ENCODE results near the gene GRIP1.

- no peak for TF ChIP-seq ZNF274 (IDR thresholded peaks at IDR 0.05; ENCODE audit: low read depth, low read length)
- no peak for TF ChIP-seq YY1 (IDR thresholded peaks at IDR 0.05; ENCODE audit: insufficient read depth, insufficient read length)
- TF ChIP-seq SUZ12 (IDR thresholded peaks at IDR 0.05; ENCODE audit: extremely low read depth, insufficient read depth, insufficient read length): no peak
Observed at GRCh38 chr12:66403746-66404145, 275.1 kb downstream of the GRIP1 start.

Data from NT2/D1 (cell line).